GM19099 (cell line): ENCODE results near the gene PFKFB2.

Experiments
- POLR2A ChIP-seq: IDR thresholded peaks from 3 replicates; pipeline ENCODE4 v1.6.1; 2011; ENCODE audit warnings: low read depth; ENCODE audit not compliant: insufficient read length; ENCODE audit errors: extremely low read depth

Gene PFKFB2

GRCh38 chr1:207019161-207019560, 33.9 kb upstream of the PFKFB2 start:
- no peak for TF ChIP-seq POLR2A

- no peak for TF ChIP-seq POLR2A
Measured at GRCh38 chr1:207019661-207020060, 33.4 kb upstream of the PFKFB2 start.

GRCh38 chr1:207020065-207020708, 32.9 kb upstream of the PFKFB2 start:
- no peak for TF ChIP-seq POLR2A

GRCh38 chr1:207020709-207021107, 32.4 kb upstream of the PFKFB2 start:
- no peak for TF ChIP-seq POLR2A

- no peak for TF ChIP-seq POLR2A
Measured at GRCh38 chr1:207021139-207021861, 31.8 kb upstream of the PFKFB2 start.

- TF ChIP-seq POLR2A = no peak
Measured at GRCh38 chr1:207021876-207022596, 31.0 kb upstream of the PFKFB2 start.

GRCh38 chr1:207022996-207023679, 29.9 kb upstream of the PFKFB2 start:
- no peak for TF ChIP-seq POLR2A

- TF ChIP-seq POLR2A = no peak
Measured at GRCh38 chr1:207024202-207025145, 28.6 kb upstream of the PFKFB2 start.

- no peak for TF ChIP-seq POLR2A
Measured at GRCh38 chr1:207025146-207025880, 27.8 kb upstream of the PFKFB2 start.

- TF ChIP-seq POLR2A = no peak
Measured at GRCh38 chr1:207026104-207026534, 27.0 kb upstream of the PFKFB2 start.

- TF ChIP-seq POLR2A = no peak
Measured at GRCh38 chr1:207027206-207027777, 25.8 kb upstream of the PFKFB2 start.

- TF ChIP-seq POLR2A = no peak
Measured at GRCh38 chr1:207027921-207028320, 25.2 kb upstream of the PFKFB2 start.
